Lower leg skin (tissue), 4 donors: ENCODE results near the gene LPIN3. TPM values are rescaled to one million over a fixed set of nuclear protein-coding genes. Genes with fewer than 3 reads are reported as not detected.

ENCODE experiments used
- DNase-seq, 2 donors: peaks; one replicate each; pipeline ENCODE4 v3.0.0-alpha.2; 2019; ENCODE audit warnings: low spot score in 2 of 2
- H3K4me3 ChIP-seq: fragments of 200-600 bp; sonication (generic); 2 replicates; pipeline ENCODE4 v1.5.1; 2017; ENCODE audit warnings: mild to moderate bottlenecking, low read depth; ENCODE audit not compliant: poor library complexity, severe bottlenecking
- CTCF ChIP-seq, 3 donors: fragments of 450-650 bp; IDR thresholded peaks; one replicate each; pipeline ENCODE4 v1.5.1; 2016; ENCODE audit warnings: antibody characterized with exemption in 3 of 3, mild to moderate bottlenecking in 3 of 3, moderate library complexity in 2 of 3
- POLR2A ChIP-seq, 2 donors: fragments of 450-650 bp; IDR thresholded peaks; one replicate each; pipeline ENCODE4 v1.6.1; 2016 to 2017; ENCODE audit warnings: antibody characterized with exemption in 2 of 2, mild to moderate bottlenecking in 1 of 2, moderate library complexity in 1 of 2
- WGBS, 2 donors: methylation state at CpG; one replicate each; pipeline ENCODE4 v1.1.5; 2018; 5-methylcytosine and 5-hydroxymethylcytosine counted together
- intact Hi-C: fragments of 100-400 bp; cut with DNase I; formaldehyde crosslinking; loops from one replicate; pipeline ENCODE4 v1.15.0; 2023; ENCODE audit warnings: low total_unique reads
- total RNA-seq, 4 donors: library from RNA; depleted of rRNA; stranded (reverse); fragments of >200 nt; gene quantifications; one replicate each; pipeline ENCODE4 v1.1.0, GENCODE V29; 2016

LPIN3 gene
- total RNA-seq, 4 donors from 2014 or later = 53.3 to 135 (median 66.6) TPM

- 85 to 87% methylated on average over 39 to 43 of the region's 45 CpGs for WGBS, 2 donors
- no peak overlapping the region for H3K4me3 ChIP-seq
- DNase-seq = no peak
- intact Hi-C loops = no loop called here
- no peak for TF ChIP-seq CTCF (IDR thresholded peaks at IDR 0.05)
- no peak for TF ChIP-seq POLR2A (IDR thresholded peaks at IDR 0.05)
These were observed 21.4 kb downstream of the LPIN3 start for GRCh38 chr20:41361757-41362747.

GRCh38 chr20:41362748-41363140 lies 22.1 kb downstream of the LPIN3 start:
- no peak for TF ChIP-seq POLR2A (IDR thresholded peaks at IDR 0.05)
- no peak for TF ChIP-seq CTCF (IDR thresholded peaks at IDR 0.05)
- DNase-seq = no peak
- H3K4me3 ChIP-seq = no peak overlapping the region
- WGBS, 2 donors = 78 to 83% methylated on average over 4 to 5 of the region's 5 CpGs
- intact Hi-C loops = no loop called here

GRCh38 chr20:41363601-41364000 lies 23.0 kb downstream of the LPIN3 start:
- WGBS, 2 donors = 91 to 95% methylated on average over 3 to 7 of the region's 7 CpGs
- TF ChIP-seq POLR2A (IDR thresholded peaks at IDR 0.05) (no peak), CTCF (IDR thresholded peaks at IDR 0.05) (no peak)
- no peak overlapping the region for H3K4me3 ChIP-seq
- intact Hi-C loops = no loop called here
- no peak for DNase-seq

GRCh38 chr20:41364236-41364855 lies 23.7 kb downstream of the LPIN3 start:
- DNase-seq = no peak
- intact Hi-C loops = no loop called here
- no peak for TF ChIP-seq CTCF (IDR thresholded peaks at IDR 0.05)
- WGBS, 2 donors = 84 to 91% methylated on average over 13 of the region's 13 CpGs
- no peak overlapping the region for H3K4me3 ChIP-seq

GRCh38 chr20:41364967-41365765 lies 24.5 kb downstream of the LPIN3 start:
- H3K4me3 ChIP-seq = no peak overlapping the region
- DNase-seq = no peak
- no peak for TF ChIP-seq CTCF (IDR thresholded peaks at IDR 0.05)
- TF ChIP-seq POLR2A (IDR thresholded peaks at IDR 0.05) = no peak
- 78 to 82% methylated on average over 19 of the region's 19 CpGs for WGBS, 2 donors
- intact Hi-C loops = no loop called here
